RWPE1 (cell line): ENCODE data around the gene WASF2.
A peak's percentile ranks its signal among the peaks of the same experiment; 100 is the strongest.

Source experiments
- CTCF ChIA-PET: fragments of 350-600 bp; sonication (Branson Sonifier 250); formaldehyde crosslinking; extraction: SDS; loops from one replicate; lab custom pipeline; 2021; lab: Yijun Ruan, JAX
- POLR2A ChIA-PET: fragments of 400-600 bp; formaldehyde crosslinking; extraction: SDS; loops from one replicate; lab custom pipeline; 2020; ENCODE audit warnings: antibody characterized with exemption; ENCODE audit not compliant: low non-redundant PET; lab: Yijun Ruan, JAX
- DNase-seq: peaks from one replicate; pipeline ENCODE4 v3.0.0; 2012; ENCODE audit warnings: low spot score
- H3K27ac ChIP-seq: fragments of 450-650 bp; 2 replicates; pipeline ENCODE4 v1.5.1; 2017
- CTCF ChIP-seq: fragments of 450-650 bp; conservative IDR thresholded peaks from 2 replicates; pipeline ENCODE4 v1.5.1; 2017; ENCODE audit warnings: low read depth, mild to moderate bottlenecking

Gene WASF2

GRCh38 chr1:27527223-27527889, 37.4 kb upstream of the WASF2 start:
- ChIA-PET POLR2A (interaction anchor here (0.6 to 1.3 kb wide), 4 partner anchors 10 to 227 kb away, joined by 3 to 4 read pairs (median 3); partner anchors contain the start of gene WASF2), CTCF (no interaction called here)
- no peak for DNase-seq
- TF ChIP-seq CTCF, result no peak
- H3K27ac ChIP-seq, result peak overlapping the region; percentile 98

GRCh38 chr1:27526569-27527222, 36.7 kb upstream of the WASF2 start:
- peak overlapping the region; percentile 98 for H3K27ac ChIP-seq
- CTCF ChIA-PET, result interaction anchor here (0.6 kb wide), 1 partner anchor 700 kb away, joined by 5 read pairs; no protein-coding TSS in a partner anchor
- no peak for DNase-seq
- POLR2A ChIA-PET, result interaction anchor here (0.5 to 1.3 kb wide), 3 partner anchors 9 to 36 kb away, joined by 3 to 7 read pairs (median 4); partner anchors contain the start of gene WASF2
- TF ChIP-seq CTCF, result no peak

GRCh38 chr1:27525296-27526272, 35.6 kb upstream of the WASF2 start:
- H3K27ac ChIP-seq, result peak overlapping the region; percentile 98
- ChIA-PET CTCF (interaction anchor here (0.5 to 0.9 kb wide), 3 partner anchors 43 to 278 kb away, joined by 4 to 5 read pairs (median 5); no protein-coding TSS in a partner anchor), POLR2A (interaction anchor here (0.5 kb wide), 1 partner anchor 35 kb away, joined by 7 read pairs; no protein-coding TSS in a partner anchor)
- TF ChIP-seq CTCF, result no peak
- DNase-seq, result peak; percentile 66

GRCh38 chr1:27523337-27524020, 33.5 kb upstream of the WASF2 start:
- ChIA-PET CTCF (no interaction called here), POLR2A (no interaction called here)
- no peak for DNase-seq
- peak overlapping the region; percentile 98 for H3K27ac ChIP-seq
- TF ChIP-seq CTCF, result no peak

GRCh38 chr1:27522432-27523336, 32.7 kb upstream of the WASF2 start:
- peak; percentile 35; the same call in 1 of the 2 replicates for TF ChIP-seq CTCF
- H3K27ac ChIP-seq, result peak overlapping the region; percentile 98
- ChIA-PET CTCF (no interaction called here), POLR2A (no interaction called here)
- no peak for DNase-seq
